Neural cell (in vitro differentiated cells): ENCODE measurements around the gene PCGF5. TPM values are rescaled to one million over a fixed set of nuclear protein-coding genes. Genes with fewer than 3 reads are reported as not detected.

Source experiments
- H2AFZ ChIP-seq: fragments of 200-600, 300-800 bp; sonication (generic), shearing (Covaris generic); 2 replicates; pipeline ENCODE4 v1.6.0; 2014; ENCODE audit warnings: low read depth, mild to moderate bottlenecking, antibody characterized with exemption, low read length, moderate library complexity
- H3F3A ChIP-seq: fragments of 200-600 bp; shearing (Covaris generic); 2 replicates; pipeline ENCODE4 v1.6.1; 2016; ENCODE audit warnings: mild to moderate bottlenecking, moderate library complexity, mixed read lengths, antibody characterized with exemption, low read length; ENCODE audit not compliant: insufficient read depth, poor library complexity, severe bottlenecking
- H3K27ac ChIP-seq: fragments of 200-600, 300-800 bp; sonication (generic), shearing (Covaris generic); 2 replicates; pipeline ENCODE4 v1.5.1; 2014; ENCODE audit warnings: mild to moderate bottlenecking, low read length, moderate library complexity
- H3K27me3 ChIP-seq: fragments of 300-800, 200-600 bp; sonication (generic), shearing (Covaris generic); 2 replicates; pipeline ENCODE4 v1.6.0; 2014; ENCODE audit warnings: mild to moderate bottlenecking, low read depth, low read length, moderate library complexity; ENCODE audit not compliant: insufficient read depth
- H3K36me3 ChIP-seq: fragments of 300-800, 200-600 bp; sonication (generic), shearing (Covaris generic); 2 replicates; pipeline ENCODE4 v1.5.1; 2014; ENCODE audit warnings: mild to moderate bottlenecking, antibody characterized with exemption, low read length, moderate library complexity; ENCODE audit not compliant: insufficient read depth
- H3K4me2 ChIP-seq: fragments of 300-800, 200-600 bp; sonication (generic), shearing (Covaris generic); 2 replicates; pipeline ENCODE4 v1.6.0; 2014; ENCODE audit warnings: mild to moderate bottlenecking, low read length
- H3K4me3 ChIP-seq: fragments of 300-800, 200-600 bp; sonication (generic), shearing (Covaris generic); 2 replicates; pipeline ENCODE4 v1.5.1; 2014; ENCODE audit warnings: mild to moderate bottlenecking, low read length, moderate library complexity
- H3K79me2 ChIP-seq: fragments of 200-600 bp; shearing (Covaris generic); replicated peaks from 2 replicates; pipeline ENCODE4 v1.6.0; 2014; ENCODE audit warnings: mild to moderate bottlenecking, low read length, moderate library complexity; ENCODE audit not compliant: insufficient read depth
- H3K9ac ChIP-seq: fragments of 300-800, 200-600 bp; sonication (generic), shearing (Covaris generic); 2 replicates; pipeline ENCODE4 v1.6.1; 2016; ENCODE audit warnings: mild to moderate bottlenecking, low read length, mixed read lengths
- H3K9me2 ChIP-seq: fragments of 200-600 bp; shearing (Covaris generic); 2 replicates; pipeline ENCODE4 v1.6.1; 2016; ENCODE audit warnings: mild to moderate bottlenecking, low read length, mixed read lengths; ENCODE audit not compliant: insufficient read depth
- H3K9me3 ChIP-seq: fragments of 200-600, 300-800 bp; sonication (generic), shearing (Covaris generic); 2 replicates; pipeline ENCODE4 v1.6.1; 2016; ENCODE audit warnings: mild to moderate bottlenecking, mixed run types, low read length, moderate library complexity, mixed read lengths
- H4K20me1 ChIP-seq: fragments of 200-600 bp; shearing (Covaris generic); 2 replicates; pipeline ENCODE4 v1.6.1; 2016; ENCODE audit warnings: mild to moderate bottlenecking, mixed run types; ENCODE audit not compliant: insufficient read depth
- CTCF ChIP-seq: fragments of 450-650 bp; IDR thresholded peaks from 2 replicates; pipeline ENCODE4 v1.5.1; 2014; ENCODE audit warnings: antibody characterized with exemption, mild to moderate bottlenecking, moderate library complexity; ENCODE audit not compliant: poor library complexity, severe bottlenecking
- EP300 ChIP-seq: fragments of 450-650 bp; conservative IDR thresholded peaks from 2 replicates; pipeline ENCODE4 v1.6.1; 2014; ENCODE audit warnings: antibody characterized with exemption, mild to moderate bottlenecking, moderate library complexity; ENCODE audit not compliant: poor library complexity, severe bottlenecking
- EZH2 ChIP-seq: fragments of 200-600, 300-800 bp; shearing (Covaris generic), sonication (generic); IDR thresholded peaks from 2 replicates; pipeline ENCODE4 v1.6.1; 2014; ENCODE audit warnings: antibody characterized with exemption, low read length, borderline replicate concordance, mild to moderate bottlenecking; ENCODE audit not compliant: insufficient read depth, poor library complexity, severe bottlenecking
- MXI1 ChIP-seq: fragments of 450-650 bp; conservative IDR thresholded peaks from 2 replicates; pipeline ENCODE4 v1.6.1; 2014; ENCODE audit warnings: antibody characterized with exemption, mild to moderate bottlenecking; ENCODE audit not compliant: poor library complexity, severe bottlenecking
- POLR2AphosphoS5 ChIP-seq: IDR thresholded peaks from 2 replicates; pipeline ENCODE4 v1.6.1; 2012
- RAD21 ChIP-seq: fragments of 450-650 bp; conservative IDR thresholded peaks from 2 replicates; pipeline ENCODE4 v1.6.1; 2014; ENCODE audit warnings: antibody characterized with exemption, mild to moderate bottlenecking, moderate library complexity
- REST ChIP-seq: IDR thresholded peaks from 2 replicates; pipeline ENCODE4 v1.6.1; 2012; ENCODE audit warnings: borderline replicate concordance
- SMC3 ChIP-seq: fragments of 450-650 bp; conservative IDR thresholded peaks from 2 replicates; pipeline ENCODE4 v1.6.1; 2014; ENCODE audit warnings: antibody characterized with exemption, mild to moderate bottlenecking, moderate library complexity; ENCODE audit not compliant: poor library complexity
- TAF1 ChIP-seq: IDR thresholded peaks from 2 replicates; pipeline ENCODE4 v1.6.1; 2012; ENCODE audit warnings: low read depth
- polyA plus RNA-seq: library from polyadenylated mRNA; depleted of rRNA; stranded (reverse); fragments of >200 nt; gene quantifications from 2 replicates; pipeline ENCODE4 v1.2.3, GENCODE V29; 2014

PCGF5 gene
- polyA plus RNA-seq, 1 donor from 2014 or later: 5.6 TPM

GRCh38 chr10:91210014-91210413 lies 10.4 kb upstream of the PCGF5 start:
- Histone ChIP-seq H3K4me3 (no peak overlapping the region), H3K9me3 (no peaks in the 10 kb centered on the region), H2AFZ (no peak overlapping the region), H3K4me2 (no peak overlapping the region), H3K36me3 (no peaks in the 10 kb centered on the region), H3K9me2 (no peaks in the 10 kb centered on the region), H3K9ac (no peak overlapping the region), H4K20me1 (no peaks in the 10 kb centered on the region), H3K27ac (no peak overlapping the region), H3K79me2 (no peaks in the 10 kb centered on the region), H3F3A (no peaks in the 10 kb centered on the region), H3K27me3 (no peaks in the 10 kb centered on the region)
- TF ChIP-seq MXI1 (no peak), TAF1 (no peak), RAD21 (no peak), SMC3 (no peak), EP300 (no peak), POLR2AphosphoS5 (no peak), EZH2 (no peak), CTCF (no peak), REST (no peak)

GRCh38 chr10:91210435-91210834 lies 10.0 kb upstream of the PCGF5 start:
- Histone ChIP-seq H3F3A (no peaks in the 10 kb centered on the region), H3K9me3 (no peaks in the 10 kb centered on the region), H3K9ac (no peak overlapping the region), H3K79me2 (no peaks in the 10 kb centered on the region), H3K4me2 (no peak overlapping the region), H3K9me2 (no peaks in the 10 kb centered on the region), H3K36me3 (no peaks in the 10 kb centered on the region), H3K4me3 (no peak overlapping the region), H3K27ac (no peak overlapping the region), H3K27me3 (no peaks in the 10 kb centered on the region), H2AFZ (no peak overlapping the region), H4K20me1 (no peaks in the 10 kb centered on the region)
- no peak for TF ChIP-seq MXI1
- no peak for TF ChIP-seq CTCF
- TF ChIP-seq POLR2AphosphoS5: no peak
- no peak for TF ChIP-seq SMC3
- no peak for TF ChIP-seq EP300
- no peak for TF ChIP-seq TAF1
- no peak for TF ChIP-seq RAD21
- TF ChIP-seq EZH2: no peak
- TF ChIP-seq REST: no peak
